Measurements from ENCODE around the gene CD14.
"Not testable (repeated sequence)": the region's sequence is repeated elsewhere in the genome, so short reads cannot be mapped to it uniquely, and the experiment has no call there.

The CD14 gene

GRCh38 chr5:140593070-140593469 is 39.9 kb downstream of the CD14 start:
- H3K4me1 ChIP-seq (ENCODE audit: control insufficient read depth in 1 of 2, insufficient read depth in 2 of 2, low read length in 2 of 2); H3K4me3 ChIP-seq (ENCODE audit: low read depth in 1 of 2, low read length in 2 of 2); H3K9me3 ChIP-seq (ENCODE audit: control insufficient read depth in 1 of 2, low read length in 2 of 2); H3K27ac ChIP-seq (ENCODE audit: low read length); H3K27me3 ChIP-seq (ENCODE audit: low read depth, low read length); H3K36me3 ChIP-seq (ENCODE audit: control insufficient read depth in 1 of 2, insufficient read depth in 2 of 2, low read length in 2 of 2): not testable (repeated sequence)

GRCh38 chr5:140591747-140592372 is 41.1 kb downstream of the CD14 start:
- H3K9me3 ChIP-seq (ENCODE audit: control insufficient read depth in 1 of 2, low read length in 2 of 2), result no peaks in the 10 kb centered on the region
- H3K4me1 ChIP-seq (ENCODE audit: control insufficient read depth in 1 of 2, insufficient read depth in 2 of 2, low read length in 2 of 2), result no peaks in the 10 kb centered on the region
- no peaks in the 10 kb centered on the region for H3K36me3 ChIP-seq (ENCODE audit: control insufficient read depth in 1 of 2, insufficient read depth in 2 of 2, low read length in 2 of 2)
- no peaks in the 10 kb centered on the region for H3K27me3 ChIP-seq (ENCODE audit: low read depth, low read length)
- H3K27ac ChIP-seq (ENCODE audit: low read length), result peak overlapping the region; percentile 20
- peak overlapping the region in 1 of 2 donors; percentile 12 for H3K4me3 ChIP-seq (ENCODE audit: low read depth in 1 of 2, low read length in 2 of 2)

GRCh38 chr5:140590861-140591260 is 42.1 kb downstream of the CD14 start:
- no peaks in the 10 kb centered on the region for H3K36me3 ChIP-seq (ENCODE audit: control insufficient read depth in 1 of 2, insufficient read depth in 2 of 2, low read length in 2 of 2)
- H3K4me1 ChIP-seq (ENCODE audit: control insufficient read depth in 1 of 2, insufficient read depth in 2 of 2, low read length in 2 of 2), result no peaks in the 10 kb centered on the region
- H3K27ac ChIP-seq (ENCODE audit: low read length), result peak overlapping the region; percentile 20
- no peaks in the 10 kb centered on the region for H3K27me3 ChIP-seq (ENCODE audit: low read depth, low read length)
- no peaks in the 10 kb centered on the region for H3K9me3 ChIP-seq (ENCODE audit: control insufficient read depth in 1 of 2, low read length in 2 of 2)
- H3K4me3 ChIP-seq (ENCODE audit: low read depth in 1 of 2, low read length in 2 of 2), result no peak overlapping the region

GRCh38 chr5:140588311-140589070 is 44.5 kb downstream of the CD14 start:
- Histone ChIP-seq H3K4me1 (ENCODE audit: control insufficient read depth in 1 of 2, insufficient read depth in 2 of 2, low read length in 2 of 2) (no peaks in the 10 kb centered on the region), H3K4me3 (ENCODE audit: low read depth in 1 of 2, low read length in 2 of 2) (no peak overlapping the region), H3K27me3 (ENCODE audit: low read depth, low read length) (no peaks in the 10 kb centered on the region), H3K9me3 (ENCODE audit: control insufficient read depth in 1 of 2, low read length in 2 of 2) (no peaks in the 10 kb centered on the region), H3K27ac (ENCODE audit: low read length) (peak overlapping the region; percentile 43), H3K36me3 (ENCODE audit: control insufficient read depth in 1 of 2, insufficient read depth in 2 of 2, low read length in 2 of 2) (no peaks in the 10 kb centered on the region)

GRCh38 chr5:140587495-140587894 is 45.5 kb downstream of the CD14 start:
- no peaks in the 10 kb centered on the region for H3K4me1 ChIP-seq (ENCODE audit: control insufficient read depth in 1 of 2, insufficient read depth in 2 of 2, low read length in 2 of 2)
- no peaks in the 10 kb centered on the region for H3K36me3 ChIP-seq (ENCODE audit: control insufficient read depth in 1 of 2, insufficient read depth in 2 of 2, low read length in 2 of 2)
- H3K27me3 ChIP-seq (ENCODE audit: low read depth, low read length), result no peaks in the 10 kb centered on the region
- H3K27ac ChIP-seq (ENCODE audit: low read length), result no peak overlapping the region
- H3K4me3 ChIP-seq (ENCODE audit: low read depth in 1 of 2, low read length in 2 of 2), result no peak overlapping the region
- peaks cover 0 to 6% of the 10 kb centered on the region in 2 donors for H3K9me3 ChIP-seq (ENCODE audit: control insufficient read depth in 1 of 2, low read length in 2 of 2)

All from muscle layer of duodenum (tissue), 2 donors.